Measurements from ENCODE around the gene USP9X.

DNA sequence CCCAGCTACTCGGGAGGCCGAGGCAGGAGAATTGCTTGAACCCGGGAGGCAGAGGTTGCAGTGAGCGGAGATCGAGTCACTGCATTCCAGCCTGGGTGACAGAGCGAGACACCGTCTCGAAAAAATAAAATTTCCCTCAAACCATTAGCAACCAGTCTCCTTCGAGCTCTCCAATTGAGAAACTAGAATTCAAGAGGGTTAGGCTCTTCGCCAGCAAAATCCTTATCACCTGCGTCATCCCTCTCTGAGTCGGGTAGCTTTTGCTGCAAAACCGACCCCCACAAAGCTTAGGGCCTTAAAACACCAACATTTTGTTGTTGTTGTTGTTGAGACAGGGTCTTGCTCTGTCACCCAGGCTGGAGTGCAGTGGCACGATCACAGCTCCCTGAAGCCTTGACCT is 173.6 kb downstream of the USP9X start:
- no peak for TF ChIP-seq MYBL2 (CRISPR knock-in tag; IDR thresholded peaks at IDR 0.05)
- no peak for TF ChIP-seq GABPB1 (CRISPR knock-in tag; IDR thresholded peaks at IDR 0.05)
- TF ChIP-seq, protein P1, sequence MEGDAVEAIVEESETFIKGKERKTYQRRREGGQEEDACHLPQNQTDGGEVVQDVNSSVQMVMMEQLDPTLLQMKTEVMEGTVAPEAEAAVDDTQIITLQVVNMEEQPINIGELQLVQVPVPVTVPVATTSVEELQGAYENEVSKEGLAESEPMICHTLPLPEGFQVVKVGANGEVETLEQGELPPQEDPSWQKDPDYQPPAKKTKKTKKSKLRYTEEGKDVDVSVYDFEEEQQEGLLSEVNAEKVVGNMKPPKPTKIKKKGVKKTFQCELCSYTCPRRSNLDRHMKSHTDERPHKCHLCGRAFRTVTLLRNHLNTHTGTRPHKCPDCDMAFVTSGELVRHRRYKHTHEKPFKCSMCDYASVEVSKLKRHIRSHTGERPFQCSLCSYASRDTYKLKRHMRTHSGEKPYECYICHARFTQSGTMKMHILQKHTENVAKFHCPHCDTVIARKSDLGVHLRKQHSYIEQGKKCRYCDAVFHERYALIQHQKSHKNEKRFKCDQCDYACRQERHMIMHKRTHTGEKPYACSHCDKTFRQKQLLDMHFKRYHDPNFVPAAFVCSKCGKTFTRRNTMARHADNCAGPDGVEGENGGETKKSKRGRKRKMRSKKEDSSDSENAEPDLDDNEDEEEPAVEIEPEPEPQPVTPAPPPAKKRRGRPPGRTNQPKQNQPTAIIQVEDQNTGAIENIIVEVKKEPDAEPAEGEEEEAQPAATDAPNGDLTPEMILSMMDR (IDR thresholded peaks at IDR 0.05): no peak
- no peak for TF ChIP-seq NFYB (CRISPR knock-in tag; conservative IDR thresholded peaks at IDR 0.05; ENCODE audit: low read depth)
- no peak for TF ChIP-seq CBFB (CRISPR knock-in tag; IDR thresholded peaks at IDR 0.05; ENCODE audit: low read depth)
- TF ChIP-seq ZNF317 (CRISPR knock-in tag; IDR thresholded peaks at IDR 0.05; ENCODE audit: borderline replicate concordance, low read depth): no peak
- TF ChIP-seq ZNF423 (CRISPR knock-in tag; IDR thresholded peaks at IDR 0.05): no peak
